ENCODE results near the gene CCDC59.
"Not testable (repeated sequence)": the region's sequence is repeated elsewhere in the genome, so short reads cannot be mapped to it uniquely, and the experiment has no call there.

Gene CCDC59

DNA sequence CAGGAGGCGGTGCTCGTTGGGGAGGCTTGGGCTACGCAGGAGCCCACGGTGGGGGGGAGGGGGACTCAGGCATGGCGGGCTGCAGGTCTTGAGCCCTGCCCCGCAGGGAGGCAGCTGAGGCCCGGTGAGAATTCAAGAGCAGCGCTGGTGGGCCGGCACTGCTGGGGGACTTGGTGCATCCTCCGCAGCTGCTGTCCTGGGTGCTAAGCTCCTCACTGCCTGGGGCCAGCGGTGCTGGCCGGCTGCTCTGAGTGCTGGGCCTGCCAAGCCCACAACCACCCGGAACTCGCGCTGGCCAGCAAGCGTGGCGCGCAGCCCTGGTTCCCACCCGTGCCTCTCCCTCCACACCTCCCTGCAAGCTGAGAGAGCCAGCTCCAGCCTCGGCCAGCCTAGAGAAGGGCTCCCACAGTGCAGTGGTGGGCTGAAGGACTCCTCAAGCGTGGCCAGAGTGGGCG, 3.3 kb upstream of the CCDC59 start:
- peaks cover 1% of the 10 kb centered on the region for H3K36me3 ChIP-seq
- no peak overlapping the region for H3K4me3 ChIP-seq (ENCODE audit: low read depth in 1 of 2, low read length in 1 of 2)
- H3K9me3 ChIP-seq, result no peaks in the 10 kb centered on the region
- no peaks in the 10 kb centered on the region for H3K27me3 ChIP-seq
- TF ChIP-seq, protein P1, sequence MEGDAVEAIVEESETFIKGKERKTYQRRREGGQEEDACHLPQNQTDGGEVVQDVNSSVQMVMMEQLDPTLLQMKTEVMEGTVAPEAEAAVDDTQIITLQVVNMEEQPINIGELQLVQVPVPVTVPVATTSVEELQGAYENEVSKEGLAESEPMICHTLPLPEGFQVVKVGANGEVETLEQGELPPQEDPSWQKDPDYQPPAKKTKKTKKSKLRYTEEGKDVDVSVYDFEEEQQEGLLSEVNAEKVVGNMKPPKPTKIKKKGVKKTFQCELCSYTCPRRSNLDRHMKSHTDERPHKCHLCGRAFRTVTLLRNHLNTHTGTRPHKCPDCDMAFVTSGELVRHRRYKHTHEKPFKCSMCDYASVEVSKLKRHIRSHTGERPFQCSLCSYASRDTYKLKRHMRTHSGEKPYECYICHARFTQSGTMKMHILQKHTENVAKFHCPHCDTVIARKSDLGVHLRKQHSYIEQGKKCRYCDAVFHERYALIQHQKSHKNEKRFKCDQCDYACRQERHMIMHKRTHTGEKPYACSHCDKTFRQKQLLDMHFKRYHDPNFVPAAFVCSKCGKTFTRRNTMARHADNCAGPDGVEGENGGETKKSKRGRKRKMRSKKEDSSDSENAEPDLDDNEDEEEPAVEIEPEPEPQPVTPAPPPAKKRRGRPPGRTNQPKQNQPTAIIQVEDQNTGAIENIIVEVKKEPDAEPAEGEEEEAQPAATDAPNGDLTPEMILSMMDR (IDR thresholded peaks at IDR 0.05), result no peak
- H3K27ac ChIP-seq, result no peak overlapping the region
- peaks cover 21 to 23% of the 10 kb centered on the region in 2 experiments for H3K4me1 ChIP-seq (ENCODE audit: control insufficient read depth in 1 of 2, insufficient read depth in 1 of 2, low read depth in 1 of 2, low read length in 1 of 2)

DNA sequence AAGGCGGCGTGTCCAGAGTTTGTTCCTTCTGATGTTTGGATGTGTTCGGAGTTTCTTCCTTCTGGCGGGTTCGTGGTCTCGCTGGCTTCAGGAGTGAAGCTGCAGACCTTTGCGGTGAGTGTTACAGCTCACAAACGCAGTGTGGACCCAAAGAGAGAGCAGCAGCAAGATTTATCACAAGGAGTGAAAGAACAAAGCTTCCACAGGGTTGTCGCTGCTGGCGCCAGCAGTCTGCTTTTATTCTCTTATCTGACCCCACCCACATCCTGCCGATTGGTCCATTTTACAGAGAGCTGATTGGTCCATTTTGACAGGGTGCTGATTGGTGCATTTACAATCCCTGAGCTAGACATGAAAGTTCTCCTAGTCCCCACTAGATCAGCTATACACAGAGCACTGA, 2.6 kb upstream of the CCDC59 start:
- H3K4me1 ChIP-seq (ENCODE audit: control insufficient read depth in 1 of 2, insufficient read depth in 1 of 2, low read depth in 1 of 2, low read length in 1 of 2), result peaks cover 21 to 23% of the 10 kb centered on the region in 2 experiments
- not testable (repeated sequence) for H3K4me3 ChIP-seq (ENCODE audit: low read depth in 1 of 2, low read length in 1 of 2); H3K27ac ChIP-seq; H3K9me3 ChIP-seq; H3K36me3 ChIP-seq; H3K27me3 ChIP-seq

DNA sequence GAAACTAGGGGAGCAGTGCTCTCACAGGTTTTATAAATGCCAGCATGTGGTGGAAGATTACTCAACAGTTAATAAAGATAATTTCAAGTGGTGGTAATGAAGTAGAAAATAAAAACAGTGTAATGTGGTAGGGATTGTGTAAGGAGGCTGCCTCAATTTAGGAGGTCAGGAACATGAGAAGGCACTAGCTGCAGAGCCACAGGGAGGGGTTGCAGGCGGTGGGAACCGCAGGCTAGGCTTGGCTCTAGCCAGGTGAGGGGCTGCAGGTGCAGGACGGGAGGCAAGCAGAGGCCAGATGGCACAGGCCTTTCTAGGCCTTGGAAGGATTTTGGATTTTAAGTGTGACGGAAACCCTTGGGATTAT, 910 bp upstream of the CCDC59 start:
- H3K9me3 ChIP-seq, result no peaks in the 10 kb centered on the region
- H3K36me3 ChIP-seq, result peaks cover 13% of the 10 kb centered on the region
- H3K27me3 ChIP-seq, result no peaks in the 10 kb centered on the region
- H3K4me1 ChIP-seq (ENCODE audit: control insufficient read depth in 1 of 2, insufficient read depth in 1 of 2, low read depth in 1 of 2, low read length in 1 of 2), result peaks cover 21 to 23% of the 10 kb centered on the region in 2 experiments
- H3K4me3 ChIP-seq (ENCODE audit: low read depth in 1 of 2, low read length in 1 of 2), result peak overlapping the region; percentile 79
- H3K27ac ChIP-seq, result peak overlapping the region; percentile 97
- TF ChIP-seq, protein P1 (IDR thresholded peaks at IDR 0.05), result no peak

DNA sequence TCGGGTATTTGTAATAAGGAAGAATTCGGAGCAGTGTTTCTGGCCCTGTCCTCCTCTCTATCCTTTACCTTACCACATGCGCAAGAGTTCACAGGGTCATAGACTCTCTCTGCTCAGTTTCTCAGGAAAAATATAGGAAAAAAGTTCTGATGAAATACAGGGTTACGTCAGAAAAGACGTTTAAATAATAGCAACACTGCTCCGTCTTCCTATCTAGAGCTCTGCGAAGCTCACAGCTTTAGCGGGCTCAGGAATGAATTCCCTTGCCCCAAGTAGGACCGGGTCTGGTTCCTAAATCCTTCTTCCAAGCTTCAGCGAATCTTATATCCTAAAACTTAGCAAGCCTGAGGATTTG, 365 bp downstream of the CCDC59 start:
- TF ChIP-seq, protein P1 (IDR thresholded peaks at IDR 0.05), result no peak
- Histone ChIP-seq H3K36me3 (peaks cover 25% of the 10 kb centered on the region), H3K9me3 (no peaks in the 10 kb centered on the region), H3K4me1 (ENCODE audit: control insufficient read depth in 1 of 2, insufficient read depth in 1 of 2, low read depth in 1 of 2, low read length in 1 of 2) (peaks cover 21 to 23% of the 10 kb centered on the region in 2 experiments), H3K27me3 (no peaks in the 10 kb centered on the region), H3K4me3 (ENCODE audit: low read depth in 1 of 2, low read length in 1 of 2) (peak overlapping the region; percentile 79), H3K27ac (peak overlapping the region; percentile 97)

DNA sequence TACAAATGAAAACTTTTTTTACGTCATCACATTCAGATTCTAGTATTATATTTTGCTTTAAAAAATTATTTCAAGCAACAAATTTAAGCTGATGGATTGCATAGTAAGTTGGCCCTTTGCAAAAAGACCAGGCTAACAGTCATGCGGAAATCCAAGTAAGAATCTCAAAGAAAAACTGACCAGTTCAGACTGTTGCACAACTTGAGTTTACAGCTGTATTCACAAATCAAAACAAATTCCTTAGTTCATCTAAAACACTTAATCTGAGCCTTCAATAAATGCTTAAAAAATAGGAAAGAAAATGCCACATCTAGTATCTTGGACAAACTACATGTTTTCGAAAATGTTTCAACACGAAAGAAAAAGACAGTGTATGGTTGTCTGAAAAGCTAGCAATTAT, 847 bp downstream of the CCDC59 start:
- Histone ChIP-seq H3K27ac (peak overlapping the region; percentile 97), H3K4me3 (ENCODE audit: low read depth in 1 of 2, low read length in 1 of 2) (peak overlapping the region; percentile 79), H3K36me3 (peaks cover 30% of the 10 kb centered on the region), H3K9me3 (no peaks in the 10 kb centered on the region), H3K4me1 (ENCODE audit: control insufficient read depth in 1 of 2, insufficient read depth in 1 of 2, low read depth in 1 of 2, low read length in 1 of 2) (peaks cover 21 to 23% of the 10 kb centered on the region in 2 experiments), H3K27me3 (no peaks in the 10 kb centered on the region)
- TF ChIP-seq, protein P1 (IDR thresholded peaks at IDR 0.05), result no peak

DNA sequence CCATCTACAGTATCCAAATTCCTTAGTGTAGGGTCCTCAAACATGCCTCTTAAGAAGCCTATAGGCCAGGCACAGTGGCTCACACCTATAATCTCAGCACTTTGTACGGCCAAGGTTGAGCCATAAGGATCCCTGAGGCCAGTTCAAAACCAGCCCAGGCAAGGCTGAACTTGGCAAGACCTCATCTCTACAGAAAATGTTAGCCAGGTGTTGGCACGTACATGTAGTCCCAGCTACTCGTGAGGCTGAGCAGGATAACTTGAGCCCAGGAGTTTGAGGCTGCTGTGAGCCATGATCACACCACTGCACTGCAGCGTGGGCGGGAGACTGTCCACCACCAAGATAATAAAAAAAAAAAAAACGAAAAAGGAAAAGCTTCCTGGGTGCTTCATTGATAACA, 6.8 kb downstream of the CCDC59 start:
- no peaks in the 10 kb centered on the region for H3K4me1 ChIP-seq (ENCODE audit: control insufficient read depth in 1 of 2, insufficient read depth in 1 of 2, low read depth in 1 of 2, low read length in 1 of 2)
- H3K4me3 ChIP-seq (ENCODE audit: low read depth in 1 of 2, low read length in 1 of 2), result no peak overlapping the region
- peaks cover 54% of the 10 kb centered on the region for H3K36me3 ChIP-seq
- TF ChIP-seq, protein P1 (IDR thresholded peaks at IDR 0.05), result no peak
- H3K27ac ChIP-seq, result no peak overlapping the region
- no peaks in the 10 kb centered on the region for H3K27me3 ChIP-seq
- H3K9me3 ChIP-seq, result no peaks in the 10 kb centered on the region
